ENCODE data around the gene KCNH4. TPM values are rescaled to one million over a fixed set of nuclear protein-coding genes. Genes with fewer than 3 reads are reported as not detected.

The KCNH4 gene
- total RNA-seq, 1 donor from 2014 or later, result 0.41 TPM

DNA sequence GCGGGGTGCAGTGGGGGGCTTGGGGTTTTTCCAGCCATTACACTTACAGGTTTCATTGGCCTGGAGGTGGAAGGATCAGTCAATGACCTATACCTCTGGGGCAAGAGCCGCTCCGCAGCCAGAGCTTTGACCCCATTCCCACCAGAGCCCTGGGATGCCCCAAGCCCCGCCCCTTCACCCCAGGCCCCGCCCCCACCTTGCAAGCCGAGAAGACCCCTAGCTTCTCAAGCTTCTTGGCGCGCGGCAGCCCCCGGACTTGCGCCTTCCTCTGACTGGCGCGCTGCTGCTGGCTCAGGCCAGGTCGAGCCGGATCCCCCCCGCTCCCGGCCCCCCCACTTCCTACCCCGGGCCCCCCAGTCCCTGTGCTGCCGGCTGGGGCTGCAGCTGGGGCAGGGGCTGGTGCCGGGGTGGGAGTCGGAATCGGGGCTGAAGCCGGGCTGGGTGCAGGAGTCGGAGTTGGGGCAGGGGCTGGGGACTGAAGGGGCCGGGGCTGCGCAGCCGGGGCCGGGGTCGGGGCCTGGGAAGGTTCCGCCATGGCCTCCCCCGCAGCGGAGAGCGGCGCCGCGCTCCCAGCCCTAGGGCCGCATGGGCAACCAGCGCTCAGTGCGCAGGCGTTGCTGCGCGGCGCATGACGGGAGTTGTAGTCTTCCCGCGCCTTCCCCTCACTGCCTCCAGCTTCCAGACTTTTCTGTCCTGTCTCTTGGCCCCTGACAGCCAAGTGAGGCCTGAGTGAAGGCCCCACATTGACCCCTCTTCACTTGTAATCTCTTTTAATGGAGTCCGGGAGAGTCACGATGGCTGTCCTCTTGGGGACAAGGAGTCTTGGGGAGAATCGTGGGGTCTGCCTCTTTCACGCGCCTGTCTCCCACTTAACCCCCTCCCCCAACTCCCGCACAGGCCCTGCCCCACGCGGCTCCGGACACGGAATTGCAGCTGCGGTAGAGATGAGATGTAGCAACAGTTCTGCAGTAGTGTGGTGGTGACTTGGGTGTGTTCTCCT, 59.9 kb downstream of the KCNH4 start, which contains the start of gene KAT2A:
Gene KAT2A, minus strand, starts transcription at position 598 of the 1,000 bp plus-strand sequence. Its CDS starts 63 bp downstream, at position 535.
- DNase-seq (ENCODE audit: low spot score in 2 of 2) (peak; percentile 96 to 97), FAIRE-seq (no peak)

DNA sequence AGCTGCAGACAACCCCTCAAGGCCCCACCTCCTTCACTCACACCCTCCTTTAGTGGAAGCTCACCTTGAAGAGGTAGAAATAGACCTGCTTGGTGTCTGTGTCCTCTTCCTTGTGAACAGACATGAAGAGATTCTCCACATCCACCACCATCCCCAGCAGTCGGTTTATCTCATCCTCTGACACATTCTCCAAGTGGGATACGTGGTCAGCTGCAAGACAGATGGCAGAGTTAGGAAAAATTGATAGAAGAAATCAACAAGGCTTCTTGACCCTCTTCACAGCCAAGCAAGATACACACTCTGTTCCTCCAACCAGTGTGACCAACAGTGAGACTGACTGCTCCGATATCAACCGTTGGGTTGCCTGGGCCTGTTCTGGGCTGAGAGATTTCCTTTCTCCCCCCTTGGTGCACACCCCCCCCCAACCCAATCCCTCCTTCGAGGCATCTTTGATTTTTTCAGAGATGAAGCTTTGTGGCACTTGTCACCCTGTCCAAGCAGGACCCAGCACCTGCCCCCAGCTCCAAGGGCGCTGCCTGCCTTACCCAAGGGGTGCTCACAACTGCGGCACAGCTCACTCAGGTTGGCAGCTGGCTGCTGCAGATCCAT, 60.7 kb downstream of the KCNH4 start:
- FAIRE-seq, result no peak
- DNase-seq (ENCODE audit: low spot score in 2 of 2), result no peak

DNA sequence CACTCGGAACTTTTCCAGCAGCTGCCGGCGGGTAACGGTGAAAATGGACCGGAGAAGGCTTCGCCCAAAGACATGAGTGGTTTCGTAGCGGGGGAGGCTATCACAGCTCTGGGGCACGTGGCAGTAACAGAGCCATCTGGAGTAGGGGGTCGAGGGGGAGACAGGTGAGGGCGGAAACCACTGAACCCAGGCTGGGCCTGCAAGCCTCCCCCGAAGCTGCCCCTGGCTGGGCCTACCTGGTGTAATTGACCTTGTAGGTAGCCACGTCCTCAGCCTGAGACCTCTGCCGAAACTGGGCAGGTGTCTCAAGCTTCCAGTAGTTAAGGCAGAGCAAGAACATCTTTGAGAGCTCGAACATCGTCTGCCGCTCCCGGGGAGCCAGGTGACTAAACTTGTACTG, 61.6 kb downstream of the KCNH4 start:
- FAIRE-seq, result no peak
- DNase-seq (ENCODE audit: low spot score in 2 of 2), result no peak

DNA sequence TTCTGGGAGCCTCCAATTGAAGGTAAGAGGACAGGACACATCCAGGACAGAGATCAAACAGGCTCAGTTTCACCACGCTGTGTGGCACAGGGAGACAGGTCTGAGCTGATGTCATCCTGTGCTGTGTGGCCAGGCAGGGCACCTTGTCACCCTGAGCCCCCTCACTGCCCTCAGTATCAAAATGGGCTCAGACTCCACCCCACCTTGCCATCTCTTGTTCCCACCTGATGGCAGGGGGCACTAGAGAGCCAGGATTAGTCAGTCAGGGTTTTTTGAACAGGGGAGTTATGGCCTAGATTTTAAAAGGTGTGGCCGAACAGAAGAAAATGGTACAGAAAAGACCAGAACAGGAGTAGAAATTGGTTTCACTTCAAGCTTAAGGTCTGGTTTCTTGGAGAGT, 62.4 kb downstream of the KCNH4 start:
- DNase-seq (ENCODE audit: low spot score in 2 of 2), result no peak
- no peak for FAIRE-seq

DNA sequence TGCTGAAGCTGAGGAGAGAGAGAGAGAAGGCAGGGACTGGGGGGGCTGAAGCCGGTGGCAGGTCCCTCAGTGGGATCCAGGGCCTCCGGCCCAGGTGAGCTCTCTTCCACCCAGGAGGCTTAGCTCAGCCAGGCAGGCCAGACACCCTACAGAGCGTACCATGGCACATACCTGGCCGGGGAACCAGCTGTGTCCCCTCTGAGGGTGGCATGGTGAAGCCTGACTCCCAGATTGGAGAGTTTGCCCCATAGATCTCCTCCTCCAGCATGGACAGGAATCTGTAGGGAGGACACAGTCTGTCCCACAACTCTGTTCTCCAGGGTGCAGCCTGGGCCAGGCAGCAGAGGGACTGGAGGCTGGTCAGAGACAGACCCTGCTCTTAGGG, 62.8 kb downstream of the KCNH4 start:
- DNase-seq (ENCODE audit: low spot score in 2 of 2) (no peak), FAIRE-seq (no peak)

DNA sequence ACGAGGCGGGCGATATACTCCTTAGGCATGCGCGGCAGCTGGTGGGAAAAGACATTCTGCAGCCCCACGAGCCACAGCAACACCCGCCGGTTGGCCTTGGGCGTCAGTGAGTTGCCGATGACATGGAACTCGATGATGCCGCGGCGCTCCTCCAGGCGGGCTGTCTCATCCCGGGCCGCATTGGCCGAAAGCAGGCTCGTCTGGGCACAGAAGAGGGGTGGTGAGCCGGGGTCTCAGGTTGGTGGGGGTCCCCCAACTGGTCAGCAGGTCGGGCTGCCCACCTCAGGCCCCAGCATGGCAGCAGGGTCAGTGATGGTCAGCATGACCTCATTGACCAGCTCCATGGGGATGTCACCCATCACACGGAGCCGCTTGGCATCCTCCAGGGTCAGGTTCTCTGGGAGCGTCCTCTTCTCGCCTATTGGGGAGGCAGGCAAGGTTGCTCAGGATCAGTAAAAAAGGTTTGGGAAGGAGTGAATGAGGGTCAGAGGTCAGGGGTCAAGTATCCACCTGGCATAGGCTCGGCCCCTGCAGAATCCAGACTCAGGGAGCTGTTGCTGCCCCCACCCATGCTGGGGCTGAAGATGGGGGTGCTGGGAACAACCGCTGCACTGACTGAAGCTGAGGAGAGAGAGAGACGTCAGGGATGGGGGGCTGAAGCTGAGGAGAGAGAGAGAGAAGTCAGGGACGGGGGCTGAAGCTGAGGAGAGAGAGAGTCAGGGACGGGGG, 63.4 kb downstream of the KCNH4 start:
- DNase-seq (ENCODE audit: low spot score in 2 of 2) (no peak), FAIRE-seq (no peak)

DNA sequence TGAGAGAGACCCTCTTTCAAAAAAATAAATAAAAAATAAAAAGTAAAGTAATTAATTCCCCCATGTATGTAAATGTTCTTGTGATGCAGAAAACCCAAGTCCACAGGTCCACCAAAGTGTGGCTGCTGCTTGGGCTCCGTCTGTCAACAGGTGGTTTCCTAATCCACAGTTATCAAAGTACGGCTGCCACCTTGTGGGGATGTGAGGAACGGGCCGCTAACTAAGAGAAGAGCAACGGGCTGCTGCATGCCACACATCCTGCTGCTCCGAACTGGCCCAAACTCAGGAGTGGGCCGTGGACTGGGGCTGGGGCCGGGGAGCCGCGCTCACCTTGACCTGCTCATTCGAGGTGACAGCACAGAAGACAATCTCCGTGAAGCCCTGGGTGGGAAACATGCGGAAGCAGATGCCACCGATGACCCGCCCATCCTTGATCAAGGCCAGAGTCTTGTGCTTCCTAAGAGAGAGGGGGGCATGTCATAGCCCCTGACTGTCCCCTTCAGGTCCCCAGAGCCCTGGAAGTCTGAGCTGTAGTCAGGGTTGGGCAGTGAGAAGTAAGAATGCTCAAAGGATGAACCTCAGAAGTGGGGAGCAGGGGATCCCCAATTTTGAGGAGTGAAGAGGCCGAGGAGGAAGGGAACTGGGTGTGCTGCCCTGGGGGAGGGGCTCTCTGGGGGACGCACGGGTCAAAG, 64.1 kb downstream of the KCNH4 start:
- FAIRE-seq (no peak), DNase-seq (ENCODE audit: low spot score in 2 of 2) (peak; percentile 62 to 81)

DNA sequence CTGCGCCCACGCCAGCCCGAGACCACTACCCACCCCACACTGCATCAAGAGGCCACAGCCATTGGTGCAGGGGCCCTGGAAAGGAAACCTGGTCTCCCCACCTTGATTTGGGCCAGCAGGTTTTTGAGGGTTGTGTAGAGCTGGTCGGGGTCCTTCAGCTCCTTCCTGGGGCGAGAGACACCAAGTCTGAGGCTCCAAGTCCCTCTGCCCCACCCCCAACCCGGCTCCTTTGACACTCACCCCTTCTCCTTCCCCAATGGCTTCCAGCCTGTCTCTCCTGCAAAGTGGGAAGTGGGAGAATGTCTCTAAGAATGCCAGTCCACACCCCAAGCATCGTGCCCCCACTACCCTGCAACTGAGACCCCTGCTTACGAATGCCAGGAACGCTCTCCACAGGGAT, 66.8 kb downstream of the KCNH4 start:
- FAIRE-seq (no peak), DNase-seq (ENCODE audit: low spot score in 2 of 2) (no peak)

DNA sequence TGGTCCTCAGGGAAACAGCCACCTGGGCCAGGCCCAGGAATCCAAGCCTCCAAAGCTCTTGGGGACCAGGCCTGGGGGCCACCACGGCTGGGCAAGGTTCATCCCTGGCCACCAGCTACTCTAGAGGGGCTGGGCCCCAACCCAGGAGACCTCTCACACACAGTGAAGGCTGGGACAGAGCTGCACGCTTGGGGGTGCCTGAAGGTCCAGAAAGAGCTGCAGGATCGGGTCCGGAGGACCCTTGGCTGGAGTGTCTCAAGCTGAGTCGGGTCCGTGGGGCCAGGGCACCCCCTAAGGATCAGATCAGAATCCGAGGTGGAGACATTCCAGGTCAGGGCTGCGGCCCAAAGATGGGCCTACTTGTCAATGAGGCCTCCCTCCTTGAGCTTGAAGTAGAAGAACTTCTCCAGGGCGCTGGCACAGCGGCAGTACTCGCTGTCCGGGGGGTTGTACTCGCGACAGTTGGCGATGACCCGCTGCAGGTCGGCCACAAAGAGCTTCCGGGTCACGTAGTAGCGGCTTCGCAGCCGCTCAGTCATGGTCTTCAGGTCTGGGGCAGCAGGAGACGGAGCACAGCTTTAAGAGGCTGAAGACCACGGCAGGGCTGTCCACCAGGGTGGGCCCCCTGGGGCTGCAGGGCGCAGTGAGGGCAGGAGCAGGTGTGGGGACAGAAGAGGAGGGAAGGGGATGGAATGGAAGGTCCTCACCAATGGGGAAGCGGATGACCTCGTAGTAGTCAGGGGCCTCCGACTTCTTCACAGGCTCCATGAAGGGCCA, 67.5 kb downstream of the KCNH4 start:
- no peak for DNase-seq (ENCODE audit: low spot score in 2 of 2)
- no peak for FAIRE-seq

DNA sequence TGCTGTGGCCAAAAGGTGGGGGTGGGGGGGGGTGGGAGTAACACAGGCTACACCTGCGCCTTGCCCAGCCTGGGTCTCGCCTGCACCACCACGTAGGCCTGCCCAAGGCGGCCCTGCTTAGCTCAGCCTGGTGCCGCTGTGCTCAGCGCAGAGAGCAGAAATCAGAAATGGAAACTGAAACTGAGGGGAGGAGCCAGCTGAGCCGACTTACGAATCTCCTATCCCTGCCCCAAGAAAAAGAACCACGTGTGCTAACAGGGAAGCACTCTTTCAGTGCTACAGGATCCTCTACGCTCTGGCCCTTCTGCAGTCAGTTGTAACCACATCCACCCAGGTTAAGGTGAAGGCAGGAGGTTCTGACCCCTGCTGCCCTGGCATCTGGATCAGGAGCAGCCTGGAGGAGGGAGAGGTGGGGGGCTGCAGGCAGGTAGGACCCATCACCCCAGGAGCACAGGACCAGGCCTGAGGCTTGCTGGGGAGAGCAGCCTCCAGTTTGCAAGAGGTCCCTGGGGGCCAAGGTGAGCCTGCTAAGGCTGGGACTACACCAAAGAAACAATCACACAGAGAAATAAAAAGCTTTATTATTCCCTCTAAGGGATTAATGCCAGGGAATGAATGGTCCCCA, 68.3 kb downstream of the KCNH4 start, which contains the start of gene DHX58:
Gene DHX58, minus strand, starts transcription at position 163 of the 625 bp plus-strand sequence. CDS start 822 bp downstream, outside the sequence.
- FAIRE-seq (no peak), DNase-seq (ENCODE audit: low spot score in 2 of 2) (peak; percentile 79 to 94)

DNA sequence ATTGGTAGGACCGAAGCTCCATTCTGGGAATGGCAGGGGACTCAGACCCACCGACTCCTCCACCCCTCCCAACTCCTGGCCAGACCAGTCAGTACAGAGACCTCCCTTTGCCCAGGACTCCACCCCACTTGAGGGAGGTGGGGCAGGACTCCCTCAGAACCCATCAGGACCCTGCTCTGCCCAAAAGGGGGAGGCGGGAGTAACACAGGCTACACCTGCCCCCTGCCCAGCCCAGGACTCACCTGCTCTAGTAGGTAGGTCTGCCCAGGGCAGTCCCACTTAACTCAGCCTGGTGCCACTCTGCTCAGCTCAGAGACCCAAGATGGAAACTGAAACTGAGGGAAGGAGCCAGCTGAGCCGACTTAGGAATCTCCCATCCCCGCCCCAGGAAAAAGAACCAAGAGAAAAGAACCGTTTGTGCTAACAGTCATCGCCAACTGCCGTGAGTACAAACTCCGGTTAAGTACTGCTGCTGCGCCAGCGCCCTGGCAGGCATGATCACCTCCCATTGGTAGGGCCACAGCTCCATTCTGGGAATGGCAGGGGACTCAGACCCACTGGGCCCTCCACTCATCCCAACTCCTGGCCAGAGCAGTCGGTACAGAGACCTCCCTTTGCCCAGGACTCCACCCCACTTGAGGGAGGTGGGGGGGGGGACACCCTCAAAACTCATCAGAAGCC, 68.9 kb downstream of the KCNH4 start:
- DNase-seq (ENCODE audit: low spot score in 2 of 2) (peak in 1 of 2 donors; percentile 63), FAIRE-seq (no peak)

DNA sequence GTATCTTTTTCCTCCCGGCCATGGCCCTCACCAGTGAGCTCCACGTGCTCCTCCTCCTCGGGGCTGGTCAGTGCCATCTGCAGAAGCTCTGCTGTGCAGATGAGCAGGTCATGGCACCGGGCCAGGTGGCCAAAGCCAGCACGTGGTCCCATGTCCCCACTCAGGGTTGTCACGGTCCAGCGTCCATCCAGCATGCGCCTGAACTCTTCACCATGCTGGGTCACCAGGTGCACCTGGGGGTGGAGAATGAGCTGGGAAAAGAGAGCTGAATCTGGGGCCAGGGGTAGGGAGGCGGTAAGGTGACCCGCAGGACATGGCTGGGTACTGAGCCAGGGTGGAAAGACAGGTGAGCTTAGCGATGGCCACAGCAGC, 69.7 kb downstream of the KCNH4 start:
- FAIRE-seq, result no peak

DNA sequence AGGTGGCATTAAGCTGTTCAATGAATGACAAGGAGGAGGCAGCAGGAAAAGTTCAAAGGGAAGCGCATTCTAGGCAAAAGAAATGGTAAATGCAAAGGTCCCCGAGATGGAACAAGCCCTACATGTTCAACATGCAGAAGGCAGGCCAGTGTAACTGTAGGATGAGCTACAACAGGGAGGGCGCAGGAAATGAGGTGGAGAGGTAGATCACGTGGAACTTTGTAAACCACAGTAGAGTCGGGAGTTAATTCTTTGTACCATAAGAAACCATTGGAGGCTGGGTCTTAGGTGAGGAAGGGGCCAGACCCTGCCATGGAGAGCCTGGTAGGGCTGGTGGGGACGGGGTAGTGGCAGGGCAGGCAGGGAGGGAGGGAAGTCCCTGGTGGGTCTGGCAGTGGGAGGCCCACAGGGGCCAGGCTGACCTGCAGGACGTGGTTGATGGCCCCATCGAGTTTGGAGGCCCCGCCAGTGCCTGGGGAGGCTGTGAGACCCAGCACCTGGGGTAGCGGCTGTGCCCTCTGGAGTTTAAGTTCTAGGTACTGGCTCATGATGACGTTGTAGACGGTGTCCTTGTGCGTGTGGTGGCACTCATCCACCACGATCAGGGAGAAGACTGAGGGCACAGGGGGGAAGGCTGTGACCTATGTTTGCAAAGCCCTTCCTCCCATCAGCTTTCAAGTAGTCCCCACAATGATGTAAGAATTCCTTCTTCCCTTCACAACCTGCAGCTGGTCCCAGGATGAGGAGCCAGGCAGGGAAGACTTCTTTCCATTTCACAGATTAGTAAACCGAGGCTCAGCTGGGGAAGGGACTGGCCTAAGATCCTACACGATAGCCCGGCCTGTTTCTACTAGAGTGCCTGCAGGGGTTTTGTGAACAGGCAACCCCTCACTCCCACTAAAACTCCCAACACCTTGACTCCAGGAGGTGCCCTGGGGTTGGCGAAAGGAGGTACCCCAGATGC, 70.4 kb downstream of the KCNH4 start:
- FAIRE-seq (no peak), DNase-seq (ENCODE audit: low spot score in 2 of 2) (no peak)

More for the DNA sequence above, 69.7 kb downstream of the KCNH4 start:
- DNase-seq (ENCODE audit: low spot score in 2 of 2), result no peak

DNA sequence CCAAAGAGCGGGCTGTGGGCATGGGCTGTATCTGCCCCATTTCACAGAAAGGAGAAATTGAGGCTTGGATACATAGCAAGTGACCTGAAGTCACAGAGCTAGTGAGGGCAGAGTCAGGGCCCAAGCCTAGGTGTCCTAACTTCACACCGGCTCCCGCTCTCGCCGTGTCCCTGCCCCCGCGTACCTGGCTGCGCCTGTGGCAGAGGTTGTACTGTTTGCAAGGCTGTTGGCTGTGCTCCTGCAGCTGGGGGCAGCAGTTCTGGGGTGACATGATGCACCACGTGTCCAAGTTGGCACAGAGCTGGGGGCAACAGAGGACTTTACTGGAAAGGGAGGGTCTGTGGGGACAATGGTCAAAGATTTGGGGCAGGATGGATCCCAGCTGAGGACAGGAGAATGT, 71.9 kb downstream of the KCNH4 start:
- DNase-seq (ENCODE audit: low spot score in 2 of 2), result no peak
- FAIRE-seq, result no peak

DNA sequence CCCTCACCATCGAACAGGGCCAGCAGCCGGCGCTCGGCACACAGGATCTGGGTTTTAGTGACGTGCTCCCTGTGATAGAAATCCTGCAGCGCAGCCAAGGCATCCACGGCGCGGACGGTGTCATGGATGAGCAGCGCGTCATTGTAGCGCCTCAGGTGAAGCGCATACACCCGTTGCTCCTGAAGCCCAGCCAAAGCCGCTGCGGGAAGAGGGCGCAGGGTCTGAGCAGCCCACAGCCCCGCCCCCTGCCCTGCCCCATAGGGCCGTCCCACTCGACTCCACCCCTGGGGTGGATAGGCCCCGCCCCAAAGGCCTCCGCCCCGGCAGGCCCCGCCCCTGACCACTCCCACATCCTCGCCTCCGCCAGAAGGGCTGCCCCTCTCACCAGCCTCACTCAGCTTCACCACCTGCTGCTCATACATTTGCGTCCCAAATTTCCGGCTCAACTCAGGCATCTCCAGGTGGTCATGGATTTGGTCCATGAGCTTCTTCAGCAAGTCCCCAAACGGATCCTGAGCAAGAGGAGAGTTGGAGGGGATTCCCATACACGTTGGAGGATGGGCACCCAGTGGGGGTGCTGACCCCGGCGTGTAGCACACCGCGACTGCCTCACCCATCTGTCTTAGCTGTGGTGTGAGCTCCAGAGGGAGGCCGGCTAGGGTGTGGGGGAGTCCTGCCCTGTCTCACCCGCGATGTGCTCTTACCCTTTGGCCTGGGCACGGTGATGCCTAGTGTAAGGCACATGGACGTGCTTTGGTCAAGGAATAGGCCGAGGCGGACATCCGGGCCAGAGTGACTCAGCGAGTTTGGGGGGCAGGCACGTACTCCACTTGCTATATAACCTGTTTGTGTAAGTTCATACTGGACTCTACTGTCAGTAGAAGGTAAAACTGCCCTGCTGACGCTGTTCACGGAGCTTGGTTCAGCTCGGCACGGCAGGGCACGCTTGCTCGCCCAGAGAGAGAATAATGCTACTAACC, 73.1 kb downstream of the KCNH4 start:
- peak in 1 of 2 donors; percentile 91 for DNase-seq (ENCODE audit: low spot score in 2 of 2)
- FAIRE-seq, result no peak

DNA sequence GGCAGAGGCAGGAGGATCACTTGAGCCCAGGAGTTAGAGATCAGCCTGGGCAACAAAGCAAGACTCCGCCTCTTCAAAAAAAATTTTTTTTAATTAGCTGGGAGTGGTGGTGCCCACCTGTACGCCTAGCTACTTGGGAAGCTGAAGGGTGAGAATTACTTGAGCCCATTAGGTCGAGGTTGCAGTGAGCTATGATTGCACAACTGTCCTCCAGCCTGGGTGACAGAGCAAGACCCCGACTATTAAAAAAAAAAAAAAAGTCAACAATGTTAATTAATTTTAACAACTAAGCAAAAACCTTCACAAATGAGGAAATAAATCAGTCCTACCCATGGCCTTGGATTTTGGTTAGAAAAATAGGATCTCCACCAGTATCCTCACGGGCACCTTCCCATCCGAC, 73.8 kb downstream of the KCNH4 start:
- no peak for DNase-seq (ENCODE audit: low spot score in 2 of 2)
- FAIRE-seq, result no peak
